Measurements from ENCODE around the gene PMP22.
A peak's percentile ranks its signal among the peaks of the same experiment; 100 is the strongest.

The PMP22 gene

DNA sequence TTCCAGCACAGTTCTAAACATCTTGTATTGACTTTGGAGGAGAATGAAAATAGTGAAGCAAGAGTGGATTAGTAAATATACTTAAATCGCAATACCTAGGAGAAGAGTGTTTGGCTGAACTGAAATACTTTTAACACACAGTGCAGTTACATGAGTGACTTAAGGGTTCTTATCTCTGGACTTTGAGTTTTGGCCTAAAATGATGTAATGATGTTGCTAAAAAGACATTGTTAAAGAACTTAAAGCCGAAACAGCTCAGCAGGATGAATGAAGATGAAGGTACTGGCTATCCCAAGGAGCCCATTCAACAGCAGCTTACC lies 28.1 kb downstream of the PMP22 start:
- Histone ChIP-seq H3K36me3 (peaks cover 8% of the 10 kb centered on the region; the same call in 1 of the 2 replicates), H3K9me3 (no peaks in the 10 kb centered on the region), H3K27me3 (no peaks in the 10 kb centered on the region), H3K4me3 (ENCODE audit: low read depth, low read length) (no peak overlapping the region), H3K4me1 (no peaks in the 10 kb centered on the region)
- TF ChIP-seq, protein P1, sequence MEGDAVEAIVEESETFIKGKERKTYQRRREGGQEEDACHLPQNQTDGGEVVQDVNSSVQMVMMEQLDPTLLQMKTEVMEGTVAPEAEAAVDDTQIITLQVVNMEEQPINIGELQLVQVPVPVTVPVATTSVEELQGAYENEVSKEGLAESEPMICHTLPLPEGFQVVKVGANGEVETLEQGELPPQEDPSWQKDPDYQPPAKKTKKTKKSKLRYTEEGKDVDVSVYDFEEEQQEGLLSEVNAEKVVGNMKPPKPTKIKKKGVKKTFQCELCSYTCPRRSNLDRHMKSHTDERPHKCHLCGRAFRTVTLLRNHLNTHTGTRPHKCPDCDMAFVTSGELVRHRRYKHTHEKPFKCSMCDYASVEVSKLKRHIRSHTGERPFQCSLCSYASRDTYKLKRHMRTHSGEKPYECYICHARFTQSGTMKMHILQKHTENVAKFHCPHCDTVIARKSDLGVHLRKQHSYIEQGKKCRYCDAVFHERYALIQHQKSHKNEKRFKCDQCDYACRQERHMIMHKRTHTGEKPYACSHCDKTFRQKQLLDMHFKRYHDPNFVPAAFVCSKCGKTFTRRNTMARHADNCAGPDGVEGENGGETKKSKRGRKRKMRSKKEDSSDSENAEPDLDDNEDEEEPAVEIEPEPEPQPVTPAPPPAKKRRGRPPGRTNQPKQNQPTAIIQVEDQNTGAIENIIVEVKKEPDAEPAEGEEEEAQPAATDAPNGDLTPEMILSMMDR (IDR thresholded peaks at IDR 0.05; ENCODE audit: low read depth, low read length), result no peak
- no peak for DNase-seq

DNA sequence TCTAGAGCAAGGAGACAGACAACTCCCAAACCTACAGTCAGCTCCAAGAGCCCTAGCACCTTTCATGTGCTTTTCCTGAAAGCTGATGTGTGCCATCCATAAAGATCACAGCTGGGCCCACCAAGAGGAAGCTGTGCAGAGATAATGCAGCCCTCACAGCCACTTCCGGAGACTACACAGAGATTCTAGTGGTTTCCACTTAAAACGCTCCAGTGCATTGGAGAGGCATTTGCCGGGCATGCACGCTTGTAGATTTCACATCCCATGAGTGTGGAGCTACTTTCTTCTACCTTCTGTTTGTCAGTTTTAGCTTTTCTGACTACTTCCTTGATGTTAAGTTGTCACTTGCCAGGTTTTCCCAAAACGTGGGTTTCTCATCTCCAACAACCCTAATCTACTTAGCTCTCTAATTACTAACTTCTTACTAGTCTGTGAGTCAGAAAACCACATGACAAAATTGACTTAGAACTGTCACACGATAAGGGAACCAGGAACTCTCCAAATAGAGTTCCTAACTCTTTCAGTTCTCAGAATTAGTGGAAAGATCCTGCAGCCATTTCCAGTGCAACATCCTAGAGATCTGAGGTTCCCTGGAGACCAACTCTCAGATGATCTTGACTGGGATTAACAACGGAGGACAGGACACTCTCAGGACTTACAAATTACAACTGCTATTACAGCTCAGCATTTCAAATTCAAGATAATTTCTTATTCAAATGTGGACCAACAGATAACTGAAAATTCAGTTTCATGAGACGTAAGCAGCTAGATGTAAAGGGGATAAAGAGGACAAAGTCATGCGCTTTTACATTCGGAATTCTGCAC lies 28.6 kb downstream of the PMP22 start:
- Histone ChIP-seq H3K27me3 (no peaks in the 10 kb centered on the region), H3K4me3 (ENCODE audit: low read depth, low read length) (no peak overlapping the region), H3K4me1 (no peaks in the 10 kb centered on the region), H3K9me3 (no peaks in the 10 kb centered on the region), H3K36me3 (peaks cover 8% of the 10 kb centered on the region; the same call in 1 of the 2 replicates)
- TF ChIP-seq, protein P1 (IDR thresholded peaks at IDR 0.05; ENCODE audit: low read depth, low read length), result no peak
- no peak for DNase-seq

DNA sequence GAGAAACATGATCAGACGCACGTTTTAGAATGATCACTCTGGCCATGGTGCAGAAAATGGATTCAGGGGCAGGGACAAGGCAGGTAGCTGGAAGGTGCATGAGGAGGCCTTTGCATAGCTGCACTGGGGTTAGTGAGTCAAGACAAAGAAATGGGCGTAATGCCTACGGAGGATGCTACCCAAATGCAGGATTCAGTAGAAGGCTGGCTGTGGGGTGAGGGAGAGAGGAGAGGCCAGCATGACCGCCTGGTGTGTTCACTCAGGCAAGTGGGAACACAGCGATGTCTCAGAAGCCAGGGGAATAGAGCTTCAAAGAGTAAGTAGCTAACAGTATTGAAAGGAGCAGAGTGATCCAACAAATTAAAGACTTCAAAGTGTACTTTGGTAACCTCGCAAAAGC lies 31.2 kb downstream of the PMP22 start:
- Histone ChIP-seq H3K4me3 (ENCODE audit: low read depth, low read length) (no peak overlapping the region), H3K27me3 (no peaks in the 10 kb centered on the region), H3K9me3 (no peaks in the 10 kb centered on the region), H3K36me3 (peaks cover 8% of the 10 kb centered on the region; the same call in 1 of the 2 replicates), H3K4me1 (no peaks in the 10 kb centered on the region)
- DNase-seq, result no peak
- TF ChIP-seq, protein P1 (IDR thresholded peaks at IDR 0.05; ENCODE audit: low read depth, low read length), result no peak

DNA sequence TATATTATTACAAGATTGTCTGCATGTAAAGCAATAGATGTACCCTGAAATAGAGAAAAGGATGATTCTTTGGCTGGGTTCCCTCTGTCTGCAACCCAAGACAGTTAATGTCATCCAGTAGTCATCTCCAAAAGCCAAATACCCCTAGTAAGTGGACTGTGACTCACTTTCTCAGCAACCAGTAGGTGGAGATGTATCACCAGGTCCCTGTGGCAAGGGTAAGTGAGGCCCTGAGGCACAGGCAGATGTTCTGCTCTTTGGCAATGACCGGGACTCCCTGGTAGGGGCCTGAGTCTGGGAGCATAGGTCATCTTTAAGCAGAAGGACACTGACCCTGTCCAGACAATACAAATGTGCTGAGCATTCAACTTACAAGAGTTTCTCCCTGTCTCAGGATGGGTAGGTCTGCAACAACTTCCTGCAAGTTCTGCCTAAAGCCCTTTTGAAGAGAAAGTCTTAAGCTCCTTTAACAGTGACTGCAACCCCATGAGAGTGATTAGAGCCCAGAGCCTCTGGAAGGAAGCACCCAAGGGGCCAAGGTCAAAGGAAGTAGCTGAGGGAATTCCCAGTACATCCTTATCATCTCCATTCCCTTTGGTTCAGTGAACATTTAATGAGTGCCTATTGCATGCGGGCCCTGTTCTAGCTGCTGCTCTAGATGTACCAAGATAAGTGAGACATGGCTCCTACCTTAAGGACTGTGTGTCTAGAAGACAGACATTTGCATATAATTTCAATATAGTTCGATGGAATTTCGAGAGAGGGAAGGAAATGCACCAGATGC lies 31.9 kb downstream of the PMP22 start:
- Histone ChIP-seq H3K4me1 (no peaks in the 10 kb centered on the region), H3K36me3 (peaks cover under 1% of the 10 kb centered on the region; the same call in 1 of the 2 replicates), H3K9me3 (no peaks in the 10 kb centered on the region), H3K27me3 (no peaks in the 10 kb centered on the region), H3K4me3 (ENCODE audit: low read depth, low read length) (no peak overlapping the region)
- TF ChIP-seq, protein P1 (IDR thresholded peaks at IDR 0.05; ENCODE audit: low read depth, low read length), result peak; percentile 41
- DNase-seq, result no peak

DNA sequence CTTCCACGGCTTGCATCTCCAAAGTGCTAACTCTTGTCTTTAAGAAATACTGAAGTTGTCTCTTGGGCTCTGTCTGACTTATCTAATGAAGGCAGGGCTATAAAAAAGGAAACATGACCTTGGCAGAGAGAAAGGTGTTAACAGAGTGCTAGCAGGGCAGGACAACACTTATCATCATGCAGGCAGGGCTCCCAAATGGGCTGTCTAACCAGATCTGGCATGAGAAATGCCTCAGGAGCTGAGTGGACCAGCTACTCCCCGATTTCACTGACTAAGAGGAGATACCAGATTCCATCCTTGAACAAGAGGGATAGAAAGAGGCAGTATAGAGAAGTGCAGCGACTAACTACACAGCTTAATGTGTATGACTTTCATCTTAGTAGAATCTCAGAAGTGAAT lies 32.6 kb downstream of the PMP22 start:
- no peak for DNase-seq
- no peaks in the 10 kb centered on the region for H3K27me3 ChIP-seq
- H3K4me3 ChIP-seq (ENCODE audit: low read depth, low read length), result no peak overlapping the region
- H3K9me3 ChIP-seq, result no peaks in the 10 kb centered on the region
- no peaks in the 10 kb centered on the region for H3K4me1 ChIP-seq
- TF ChIP-seq, protein P1 (IDR thresholded peaks at IDR 0.05; ENCODE audit: low read depth, low read length), result no peak
- H3K36me3 ChIP-seq, result no peaks in the 10 kb centered on the region

Measured in BE2C (cell line).